H9 (cell line): ENCODE measurements around the gene TDRD3. TPM values are rescaled to one million over a fixed set of nuclear protein-coding genes. Genes with fewer than 3 reads are reported as not detected.

Experiments used
- DNase-seq: peaks from one replicate; pipeline ENCODE4 v3.0.0-alpha.2; 2017
- H2AFZ ChIP-seq: one replicate; pipeline ENCODE4 v1.6.1; 2013; ENCODE audit warnings: mild to moderate bottlenecking, low read length, control low read depth, moderate library complexity
- H2AK5ac ChIP-seq: 2 replicates; pipeline ENCODE4 v1.6.1; 2013; ENCODE audit warnings: low read length, control low read depth, mixed read lengths; ENCODE audit not compliant: insufficient read length
- H2BK120ac ChIP-seq: one replicate; pipeline ENCODE4 v1.6.1; 2013; ENCODE audit warnings: low read depth, mild to moderate bottlenecking, low read length, control low read depth, inconsistent platforms; ENCODE audit not compliant: poor library complexity, severe bottlenecking
- H2BK12ac ChIP-seq: 2 replicates; pipeline ENCODE4 v1.6.1; 2013; ENCODE audit warnings: low read length, control low read depth, mixed read lengths, low read depth; ENCODE audit not compliant: insufficient read length
- H2BK15ac ChIP-seq: 2 replicates; pipeline ENCODE4 v1.6.1; 2013; ENCODE audit warnings: low read depth, low read length, control low read depth
- H2BK20ac ChIP-seq: one replicate; pipeline ENCODE4 v1.6.1; 2013; ENCODE audit warnings: low read depth, mild to moderate bottlenecking, low read length, control low read depth, inconsistent platforms; ENCODE audit not compliant: poor library complexity, severe bottlenecking
- H2BK5ac ChIP-seq: 2 replicates; pipeline ENCODE4 v1.6.1; 2013; ENCODE audit warnings: low read length, control low read depth, mixed read lengths; ENCODE audit not compliant: insufficient read length
- H3K14ac ChIP-seq: 2 replicates; pipeline ENCODE4 v1.6.1; 2013; ENCODE audit warnings: low read length, control low read depth; ENCODE audit not compliant: insufficient read depth
- H3K18ac ChIP-seq: 2 replicates; pipeline ENCODE4 v1.6.1; 2013; ENCODE audit warnings: low read depth, mild to moderate bottlenecking, mixed read lengths, low read length, control low read depth; ENCODE audit not compliant: insufficient read length
- H3K23ac ChIP-seq: 2 replicates; pipeline ENCODE4 v1.6.1; 2013; ENCODE audit warnings: low read length, control low read depth, mixed read lengths, low read depth; ENCODE audit not compliant: insufficient read length
- H3K23me2 ChIP-seq: 2 replicates; pipeline ENCODE4 v1.6.1; 2013; ENCODE audit warnings: low read depth, mild to moderate bottlenecking, mixed read lengths, low read length, control low read depth; ENCODE audit not compliant: insufficient read length, poor library complexity, severe bottlenecking
- H3K27ac ChIP-seq: 2 replicates; pipeline ENCODE4 v1.5.1; 2013; ENCODE audit warnings: low read length, control low read depth, mixed read lengths, low read depth; ENCODE audit not compliant: insufficient read length
- H3K27me3 ChIP-seq: 2 replicates; pipeline ENCODE4 v1.6.1; 2013; ENCODE audit warnings: low read length, control low read depth, inconsistent platforms; ENCODE audit not compliant: insufficient read depth
- H3K4ac ChIP-seq: 2 replicates; pipeline ENCODE4 v1.6.1; 2013; ENCODE audit warnings: low read depth, mild to moderate bottlenecking, control low read depth, inconsistent platforms, low read length, moderate library complexity
- H3K4me1 ChIP-seq: 2 replicates; pipeline ENCODE4 v1.6.1; 2013; ENCODE audit warnings: low read length, control low read depth, inconsistent platforms; ENCODE audit not compliant: insufficient read depth
- H3K4me2 ChIP-seq: 2 replicates; pipeline ENCODE4 v1.6.1; 2013; ENCODE audit warnings: low read length, control low read depth, mixed read lengths; ENCODE audit not compliant: insufficient read length, insufficient read depth
- H3K56ac ChIP-seq: 2 replicates; pipeline ENCODE4 v1.6.1; 2013; ENCODE audit warnings: low read depth, mild to moderate bottlenecking, mixed read lengths, low read length, control low read depth; ENCODE audit not compliant: insufficient read length
- H3K79me1 ChIP-seq: 2 replicates; pipeline ENCODE4 v1.6.1; 2013; ENCODE audit warnings: low read depth, mild to moderate bottlenecking, moderate library complexity, low read length, control low read depth, inconsistent platforms; ENCODE audit not compliant: insufficient read depth, poor library complexity, severe bottlenecking
- H3K79me2 ChIP-seq: 2 replicates; pipeline ENCODE4 v1.6.1; 2013; ENCODE audit warnings: low read length, control low read depth, inconsistent platforms; ENCODE audit not compliant: insufficient read depth
- H3K9ac ChIP-seq: 2 replicates; pipeline ENCODE4 v1.6.1; 2013; ENCODE audit warnings: low read length, control low read depth, mixed read lengths; ENCODE audit not compliant: insufficient read length; ENCODE audit errors: extremely low read depth
- H3K9me3 ChIP-seq: one replicate; pipeline ENCODE4 v1.6.1; 2013; ENCODE audit warnings: low read depth, low read length, inconsistent platforms; ENCODE audit not compliant: control insufficient read depth
- H3T11ph ChIP-seq: one replicate; pipeline ENCODE4 v1.6.1; 2013; ENCODE audit warnings: mild to moderate bottlenecking, low read length, control low read depth, inconsistent platforms
- H4K20me1 ChIP-seq: one replicate; pipeline ENCODE4 v1.6.1; 2013; ENCODE audit not compliant: control insufficient read depth, insufficient read length, insufficient read depth
- H4K5ac ChIP-seq: 2 replicates; pipeline ENCODE4 v1.6.1; 2013; ENCODE audit warnings: low read depth, mild to moderate bottlenecking, mixed read lengths, low read length, control low read depth; ENCODE audit not compliant: insufficient read length
- H4K8ac ChIP-seq: replicated peaks from 2 replicates; pipeline ENCODE4 v1.6.1; 2013; ENCODE audit warnings: low read length, control low read depth, mixed read lengths, low read depth; ENCODE audit not compliant: insufficient read length
- H4K91ac ChIP-seq: 2 replicates; pipeline ENCODE4 v1.6.1; 2013; ENCODE audit warnings: low read depth, mild to moderate bottlenecking, moderate library complexity, mixed read lengths, low read length, control low read depth; ENCODE audit not compliant: insufficient read length
- H3K27ac Mint-ChIP-seq, 3 experiments: 2 replicates in 2 of 3; 3 replicates in 1 of 3; pipeline ENCODE4 v1.8.0; 2020 to 2021; ENCODE audit warnings: mixed read lengths in 3 of 3, mild to moderate bottlenecking in 1 of 3, moderate library complexity in 1 of 3
- H3K27me3 Mint-ChIP-seq: 2 replicates; pipeline ENCODE4 v1.8.0; 2021; ENCODE audit warnings: low read depth, mild to moderate bottlenecking, moderate library complexity, mixed read lengths
- H3K36me3 Mint-ChIP-seq, 3 experiments: 2 replicates in 2 of 3; 3 replicates in 1 of 3; pipeline ENCODE4 v1.8.0; 2020 to 2021; ENCODE audit warnings: low read depth in 3 of 3, mixed read lengths in 3 of 3; ENCODE audit not compliant: insufficient read depth in 1 of 3
- H3K4me1 Mint-ChIP-seq, 2 experiments: 2 replicates each; pipeline ENCODE4 v1.8.0; 2020; ENCODE audit warnings: mixed read lengths in 2 of 2
- H3K4me3 Mint-ChIP-seq, 2 experiments: 2 replicates in 1 of 2; 3 replicates in 1 of 2; pipeline ENCODE4 v1.8.0; 2020 to 2021; ENCODE audit warnings: mild to moderate bottlenecking in 2 of 2, mixed read lengths in 2 of 2, moderate library complexity in 1 of 2
- H3K9me3 Mint-ChIP-seq, 2 experiments: 2 replicates in 1 of 2; 3 replicates in 1 of 2; pipeline ENCODE4 v1.8.0; 2020; ENCODE audit warnings: mild to moderate bottlenecking in 2 of 2, mixed read lengths in 2 of 2, moderate library complexity in 1 of 2
- CTCF ChIP-seq: fragments of 200-600 bp; sonication (generic); conservative IDR thresholded peaks from 3 replicates; pipeline ENCODE4 v1.8.0; 2021; ENCODE audit warnings: antibody characterized with exemption, mild to moderate bottlenecking
- WGBS: extraction: QIAGEN DNeasy Blood & Tissue Kit; methylation state at CpG from one replicate; pipeline ENCODE4 v1.1.7; 2013; ENCODE audit warnings: missing lambda C conversion rate, low lambda C conversion rate, mixed read lengths; ENCODE audit not compliant: insufficient read length; ENCODE audit errors: extremely low coverage; 5-methylcytosine and 5-hydroxymethylcytosine counted together
- total RNA-seq: library from RNA; stranded (reverse); gene quantifications from 2 replicates; pipeline ENCODE4 v1.2.1, GENCODE V29; 2021

The TDRD3 gene
- total RNA-seq, 1 experiment from 2014 or later = 16.1 TPM

DNA sequence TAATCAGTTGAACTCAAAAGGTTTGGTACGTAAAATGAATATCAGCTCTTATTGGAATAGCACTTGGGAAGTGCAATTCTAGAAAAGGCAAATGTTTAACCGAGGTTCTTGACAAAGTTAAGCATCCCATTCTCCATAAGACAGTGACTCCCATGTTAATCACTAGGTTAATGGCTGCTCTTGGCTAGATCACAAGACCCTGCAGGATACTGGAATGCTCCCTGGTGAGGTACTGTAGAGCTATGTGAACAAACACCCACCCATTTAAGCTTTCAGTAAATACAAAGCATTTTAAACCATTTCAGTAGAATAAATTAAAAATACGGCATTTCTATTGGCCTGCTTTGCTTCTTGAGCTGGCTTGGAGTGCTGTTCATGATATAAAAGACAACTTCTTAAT, 56.5 kb downstream of the TDRD3 start:
- no peak for TF ChIP-seq CTCF

More for the DNA sequence above, 56.5 kb downstream of the TDRD3 start:
- H3K18ac ChIP-seq = no peak overlapping the region
- no peaks in the 10 kb centered on the region for H3K9me3 ChIP-seq
- no peak overlapping the region for H3K23ac ChIP-seq
- H2AK5ac ChIP-seq = no peak overlapping the region
- no peak overlapping the region for H4K91ac ChIP-seq
- no peak overlapping the region for H2AFZ ChIP-seq
- no peak for DNase-seq
- no peak overlapping the region for H3K14ac ChIP-seq
- H3K79me1 ChIP-seq = no peaks in the 10 kb centered on the region
- H2BK120ac ChIP-seq = no peak overlapping the region
- no peaks in the 10 kb centered on the region for H4K20me1 ChIP-seq
- H3K9ac ChIP-seq = no peak overlapping the region
- Mint-ChIP-seq H3K4me1 (peaks cover 6 to 12% of the 10 kb centered on the region in 2 experiments), H3K27me3 (no peaks in the 10 kb centered on the region), H3K36me3 (no peaks in the 10 kb centered on the region), H3K4me3 (no peak overlapping the region), H3K27ac (peak overlapping the region in 1 of 3 experiments; percentile 32; a peak in 2 of 7 replicates), H3K9me3 (no peaks in the 10 kb centered on the region)
- H2BK5ac ChIP-seq = no peak overlapping the region
- H2BK15ac ChIP-seq = no peak overlapping the region
- no peak overlapping the region for H3K56ac ChIP-seq
- H3K23me2 ChIP-seq = no peaks in the 10 kb centered on the region
- H3T11ph ChIP-seq = no peak overlapping the region
- no peak overlapping the region for H2BK12ac ChIP-seq
- no peak overlapping the region for H2BK20ac ChIP-seq
- no peaks in the 10 kb centered on the region for H3K79me2 ChIP-seq
- H4K5ac ChIP-seq = no peak overlapping the region
- WGBS = no CpG with 5 or more reads among the region's 3 CpGs
- peaks cover 3% of the 10 kb centered on the region; the same call in 1 of the 2 replicates for H3K4me1 ChIP-seq
- H3K27me3 ChIP-seq = no peaks in the 10 kb centered on the region
- H3K4me2 ChIP-seq = no peak overlapping the region
- no peak overlapping the region for H3K4ac ChIP-seq
- no peak overlapping the region for H3K27ac ChIP-seq
- H4K8ac ChIP-seq = no peak overlapping the region
